Smooth muscle cell (in vitro differentiated cells): ENCODE data around the gene BBOX1. TPM values are rescaled to one million over a fixed set of nuclear protein-coding genes. Genes with fewer than 3 reads are reported as not detected.
"Not testable (repeated sequence)": the region's sequence is repeated elsewhere in the genome, so short reads cannot be mapped to it uniquely, and the experiment has no call there.

Source experiments
- DNase-seq: peaks from one replicate; lab custom pipeline; 2025; ENCODE audit not compliant: unreplicated experiment; lab: John Stamatoyannopoulos, UW
- H2AFZ ChIP-seq: fragments of 200-600 bp; sonication (generic); 2 replicates; pipeline ENCODE4 v1.6.0; 2016; ENCODE audit warnings: antibody characterized with exemption, low read depth, mild to moderate bottlenecking
- H3F3A ChIP-seq: fragments of 200-600 bp; sonication (generic); 2 replicates; pipeline ENCODE4 v1.6.0; 2017; ENCODE audit warnings: antibody characterized with exemption, low read depth
- H3K27ac ChIP-seq: fragments of 200-600 bp; sonication (generic); 2 replicates; pipeline ENCODE4 v1.5.1; 2016; ENCODE audit warnings: low read depth, mild to moderate bottlenecking
- H3K27me3 ChIP-seq: fragments of 200-600 bp; sonication (generic); 2 replicates; pipeline ENCODE4 v1.6.1; 2016; ENCODE audit warnings: low read depth, mild to moderate bottlenecking
- H3K36me3 ChIP-seq: fragments of 200-600 bp; sonication (generic); 2 replicates; pipeline ENCODE4 v1.5.1; 2016; ENCODE audit warnings: low read depth
- H3K4me1 ChIP-seq: fragments of 200-600 bp; sonication (generic); 2 replicates; pipeline ENCODE4 v1.5.1; 2016; ENCODE audit warnings: low read depth
- H3K4me2 ChIP-seq: fragments of 200-600 bp; sonication (generic); 2 replicates; pipeline ENCODE4 v1.6.0; 2016; ENCODE audit warnings: mild to moderate bottlenecking
- H3K4me3 ChIP-seq: fragments of 200-600 bp; sonication (generic); 2 replicates; pipeline ENCODE4 v1.5.1; 2016; ENCODE audit warnings: mild to moderate bottlenecking
- H3K79me2 ChIP-seq: fragments of 200-600 bp; sonication (generic); 2 replicates; pipeline ENCODE4 v1.6.0; 2016; ENCODE audit warnings: low read depth, mild to moderate bottlenecking
- H3K9ac ChIP-seq: fragments of 200-600 bp; sonication (generic); 2 replicates; pipeline ENCODE4 v1.6.0; 2016; ENCODE audit warnings: low read depth
- H3K9me3 ChIP-seq: fragments of 200-600 bp; sonication (generic); replicated peaks from 2 replicates; pipeline ENCODE4 v1.5.1; 2016; ENCODE audit warnings: low read depth
- H4K20me1 ChIP-seq: fragments of 200-600 bp; sonication (generic); 2 replicates; pipeline ENCODE4 v1.6.0; 2016; ENCODE audit warnings: low read depth
- CTCF ChIP-seq: fragments of 200-600 bp; sonication (generic); IDR thresholded peaks from 2 replicates; pipeline ENCODE4 v1.5.1; 2017; ENCODE audit warnings: borderline replicate concordance, mild to moderate bottlenecking, antibody characterized with exemption; ENCODE audit not compliant: insufficient read depth, poor library complexity, severe bottlenecking
- WGBS: methylation state at CpG from one replicate; pipeline ENCODE4 v1.1.7; 2016; ENCODE audit warnings: low lambda C conversion rate; 5-methylcytosine and 5-hydroxymethylcytosine counted together
- polyA plus RNA-seq: library from polyadenylated mRNA; unstranded; fragments of >200 nt; fragmentation: Nextera tagmentation; extraction: Ambion mirVana; gene quantifications from 2 replicates; pipeline ENCODE4 v1.2.1, GENCODE V29; 2016
- total RNA-seq: library from RNA; depleted of rRNA; stranded (reverse); fragments of >200 nt; gene quantifications from 2 replicates; pipeline ENCODE4 v1.2.3, GENCODE V29; 2014

Gene BBOX1
- total and polyA plus RNA-seq, 2 experiments from 2014 or later: 0.22 to 0.67 TPM

- peaks cover 36% of the 10 kb centered on the region for H3K79me2 ChIP-seq
- no peaks in the 10 kb centered on the region for H3K27me3 ChIP-seq
- peak overlapping the region; percentile 59 for H3K4me3 ChIP-seq
- H3K9me3 ChIP-seq: no peaks in the 10 kb centered on the region
- DNase-seq: no peak
- no peak overlapping the region for H3K27ac ChIP-seq
- no peaks in the 10 kb centered on the region for H4K20me1 ChIP-seq
- peaks cover 14% of the 10 kb centered on the region for H3F3A ChIP-seq
- no peak overlapping the region for H2AFZ ChIP-seq
- H3K36me3 ChIP-seq: no peaks in the 10 kb centered on the region
- peak overlapping the region; percentile 15 for H3K9ac ChIP-seq
- 80% methylated on average over 19 of the region's 19 CpGs for WGBS
- H3K4me1 ChIP-seq: peaks cover 25% of the 10 kb centered on the region
- no peak for TF ChIP-seq CTCF
- H3K4me2 ChIP-seq: peak overlapping the region; percentile 86
Observed at GRCh38 chr11:26994631-26995095, 46.0 kb upstream of the BBOX1 start.

- 18% methylated on average over 1 of the region's 1 CpG for WGBS
- H3K79me2 ChIP-seq: peaks cover 36% of the 10 kb centered on the region
- no peak for DNase-seq
- H3K27me3 ChIP-seq: no peaks in the 10 kb centered on the region
- H3K4me2 ChIP-seq: peak overlapping the region; percentile 86
- H4K20me1 ChIP-seq: no peaks in the 10 kb centered on the region
- H3K9ac ChIP-seq: peak overlapping the region; percentile 12
- peaks cover 25% of the 10 kb centered on the region for H3K4me1 ChIP-seq
- H3K27ac ChIP-seq: peak overlapping the region; percentile 63
- peaks cover 14% of the 10 kb centered on the region for H3F3A ChIP-seq
- H3K4me3 ChIP-seq: peak overlapping the region; percentile 59
- H3K36me3 ChIP-seq: no peaks in the 10 kb centered on the region
- no peaks in the 10 kb centered on the region for H3K9me3 ChIP-seq
- H2AFZ ChIP-seq: no peak overlapping the region
- no peak for TF ChIP-seq CTCF
Observed at GRCh38 chr11:26995701-26996460, 44.7 kb upstream of the BBOX1 start.

GRCh38 chr11:26997378-26997777 is 43.2 kb upstream of the BBOX1 start:
- H3K36me3 ChIP-seq: no peaks in the 10 kb centered on the region
- peaks cover 25% of the 10 kb centered on the region for H3K4me1 ChIP-seq
- H3K4me2 ChIP-seq: peak overlapping the region; percentile 86
- DNase-seq: no peak
- H2AFZ ChIP-seq: no peak overlapping the region
- no peaks in the 10 kb centered on the region for H3K27me3 ChIP-seq
- H3K27ac ChIP-seq: peak overlapping the region; percentile 63
- peaks cover 6% of the 10 kb centered on the region for H3F3A ChIP-seq
- 52% methylated on average over 2 of the region's 2 CpGs for WGBS
- peak overlapping the region; percentile 59 for H3K4me3 ChIP-seq
- no peak for TF ChIP-seq CTCF
- H3K79me2 ChIP-seq: peaks cover 36% of the 10 kb centered on the region
- H3K9ac ChIP-seq: no peak overlapping the region
- no peaks in the 10 kb centered on the region for H4K20me1 ChIP-seq
- no peaks in the 10 kb centered on the region for H3K9me3 ChIP-seq

GRCh38 chr11:27001136-27001730 is 39.4 kb upstream of the BBOX1 start:
- not testable (repeated sequence) for DNase-seq, H3F3A ChIP-seq, H3K4me2 ChIP-seq, H3K9ac ChIP-seq, H3K36me3 ChIP-seq, H2AFZ ChIP-seq, H4K20me1 ChIP-seq, H3K9me3 ChIP-seq, H3K27ac ChIP-seq, H3K79me2 ChIP-seq, H3K4me3 ChIP-seq, H3K27me3 ChIP-seq
- WGBS: 74% methylated on average over 4 of the region's 4 CpGs
- H3K4me1 ChIP-seq: peaks cover 11% of the 10 kb centered on the region
